Measurements from ENCODE around the gene GPLD1. TPM values are rescaled to one million over a fixed set of nuclear protein-coding genes. Genes with fewer than 3 reads are reported as not detected.

GPLD1 gene
- total RNA-seq, 1 donor from 2014 or later = 1.4 TPM

- no peak for ATAC-seq
Observed at GRCh38 chr6:24381476-24382219, 107.7 kb downstream of the GPLD1 start.

GRCh38 chr6:24378473-24379097 is 110.8 kb downstream of the GPLD1 start:
- ATAC-seq = no peak

Other genes with a start within 250 kb of the GPLD1 start
- not detected for gene DCDC2, start 131.5 kb downstream of the GPLD1 start, total RNA-seq
- 15.2 TPM for gene MRS2, start 86.6 kb downstream of the GPLD1 start, total RNA-seq
- 13.4 TPM for gene ALDH5A1, start 5.4 kb upstream of the GPLD1 start, total RNA-seq
- gene KIAA0319, start 156.6 kb upstream of the GPLD1 start, total RNA-seq = not detected
- gene TDP2, start 177.3 kb upstream of the GPLD1 start, total RNA-seq = 16.1 TPM
- 11.2 TPM for gene ACOT13, start 177.5 kb upstream of the GPLD1 start, total RNA-seq
- 63.0 TPM for gene C6orf62, start 229.6 kb upstream of the GPLD1 start, total RNA-seq